H1 (cell line): ENCODE results near the gene CYLD. TPM values are rescaled to one million over a fixed set of nuclear protein-coding genes. Genes with fewer than 3 reads are reported as not detected.

Source experiments
- CTCF ChIA-PET: fragments of 300-600 bp; sonication (Branson Sonifier 250); formaldehyde crosslinking; loops from one replicate; lab custom pipeline; 2021; ENCODE audit not compliant: partially characterized antibody; lab: Charles Lee
- POLR2A ChIA-PET: fragments of 300-600 bp; sonication (Branson Sonifier 250); formaldehyde crosslinking; loops from one replicate; lab custom pipeline; 2021; ENCODE audit warnings: inconsistent platforms; ENCODE audit not compliant: partially characterized antibody; lab: Charles Lee
- DNase-seq, 2 experiments: peaks; one replicate each; pipeline versions ENCODE4 v3.0.0 to v3.0.0-alpha.2; 2010 to 2022; ENCODE audit warnings: low spot score in 2 of 2, low read depth in 1 of 2, mixed read lengths in 1 of 2
- FAIRE-seq: peaks from 2 replicates; lab custom pipeline; 2011; peaks lifted over from hg19 to GRCh38; lab: Jason Lieb, UNC
- H2AFZ ChIP-seq: 2 replicates; pipeline ENCODE4 v1.8.1; 2012; ENCODE audit warnings: low read length, inconsistent platforms
- H2AK5ac ChIP-seq: 2 replicates; pipeline ENCODE4 v1.6.1; 2013; ENCODE audit warnings: low read depth, low read length
- H2BK120ac ChIP-seq: replicated peaks from 2 replicates; pipeline ENCODE3; 2013; ENCODE audit warnings: low read depth, low read length, inconsistent platforms
- H2BK12ac ChIP-seq: 2 replicates; pipeline ENCODE4 v1.6.1; 2013; ENCODE audit warnings: low read depth, low read length
- H2BK15ac ChIP-seq: 2 replicates; pipeline ENCODE4 v1.6.1; 2013; ENCODE audit warnings: low read length
- H2BK20ac ChIP-seq: 2 replicates; pipeline ENCODE4 v1.6.1; 2013; ENCODE audit warnings: low read length
- H2BK5ac ChIP-seq: 2 replicates; pipeline ENCODE4 v1.6.1; 2013; ENCODE audit warnings: low read depth, low read length
- H3K14ac ChIP-seq: 2 replicates; pipeline ENCODE4 v1.6.1; 2013; ENCODE audit warnings: inconsistent platforms; ENCODE audit not compliant: insufficient read length
- H3K18ac ChIP-seq: 2 replicates; pipeline ENCODE4 v1.6.1; 2013; ENCODE audit warnings: low read length; ENCODE audit errors: extremely low read depth
- H3K23ac ChIP-seq: 2 replicates; pipeline ENCODE4 v1.6.1; 2013; ENCODE audit warnings: inconsistent platforms; ENCODE audit not compliant: insufficient read length
- H3K23me2 ChIP-seq: 2 replicates; pipeline ENCODE4 v1.6.1; 2013; ENCODE audit warnings: low read depth, low read length
- H3K27ac ChIP-seq: 2 replicates; pipeline ENCODE4 v1.6.1; 2011; ENCODE audit warnings: low read depth, low read length, inconsistent platforms
- H3K27me3 ChIP-seq, 4 experiments: replicated peaks in 1 of 4; 1 replicate in 1 of 4; 2 replicates in 3 of 4; pipeline versions ENCODE4 v1.6.1 to v1.8.1; 2011 to 2013; ENCODE audit warnings: low read length in 3 of 4, mild to moderate bottlenecking in 3 of 4, inconsistent platforms in 2 of 4, mixed read lengths in 2 of 4, moderate library complexity in 1 of 4; ENCODE audit not compliant: control insufficient read depth in 3 of 4, insufficient read depth in 3 of 4; ENCODE audit errors: extremely low read depth in 1 of 4
- H3K36me3 ChIP-seq, 4 experiments: 2 replicates each; pipeline versions ENCODE4 v1.6.1 to v1.8.1; 2011 to 2013; ENCODE audit warnings: mild to moderate bottlenecking in 4 of 4, low read length in 3 of 4, moderate library complexity in 2 of 4, control low read depth in 1 of 4, inconsistent platforms in 1 of 4; ENCODE audit not compliant: insufficient read depth in 4 of 4, control insufficient read depth in 2 of 4
- H3K4ac ChIP-seq: replicated peaks from 2 replicates; pipeline ENCODE3; 2013; ENCODE audit warnings: low read length, low read depth, mixed read lengths, inconsistent platforms; ENCODE audit not compliant: insufficient read length
- H3K4me1 ChIP-seq, 4 experiments: replicated peaks in 1 of 4; 1 replicate in 1 of 4; 2 replicates in 3 of 4; pipeline versions ENCODE4 v1.6.1 to v1.8.1; 2011 to 2013; ENCODE audit warnings: low read length in 3 of 4, inconsistent platforms in 2 of 4, mixed read lengths in 1 of 4; ENCODE audit not compliant: insufficient read depth in 4 of 4, control insufficient read depth in 3 of 4
- H3K4me2 ChIP-seq, 2 experiments: 2 replicates each; pipeline versions ENCODE4 v1.6.1 to v1.8.1; 2011 to 2013; ENCODE audit warnings: low read depth in 2 of 2, low read length in 2 of 2, control low read depth in 1 of 2, inconsistent platforms in 1 of 2, mild to moderate bottlenecking in 1 of 2; ENCODE audit not compliant: insufficient read depth in 1 of 2
- H3K4me3 ChIP-seq, 4 experiments: fragments of 200-600, 300-600 bp in 1 of 4; sonication (generic), shearing (Covaris generic), sonication (Bioruptor Twin) in 1 of 4; 2 replicates each; pipeline versions ENCODE4 v1.5.1 to v1.8.1; 2011 to 2016; ENCODE audit warnings: low read length in 4 of 4, low read depth in 3 of 4, control low read depth in 2 of 4, inconsistent platforms in 2 of 4, mild to moderate bottlenecking in 2 of 4, mixed read lengths in 1 of 4, moderate library complexity in 1 of 4; ENCODE audit not compliant: insufficient read depth in 2 of 4; ENCODE audit errors: extremely low read depth in 1 of 4
- H3K56ac ChIP-seq: replicated peaks from 2 replicates; pipeline ENCODE3; 2013; ENCODE audit warnings: low read depth, mild to moderate bottlenecking, mixed read lengths, low read length, inconsistent platforms; ENCODE audit not compliant: insufficient read length
- H3K79me1 ChIP-seq: 2 replicates; pipeline ENCODE4 v1.6.1; 2013; ENCODE audit warnings: low read depth, low read length, control low read depth
- H3K79me2 ChIP-seq, 2 experiments: 2 replicates each; pipeline versions ENCODE4 v1.6.1 to v1.8.1; 2012 to 2013; ENCODE audit warnings: low read length in 2 of 2, mild to moderate bottlenecking in 2 of 2, inconsistent platforms in 1 of 2; ENCODE audit not compliant: insufficient read depth in 2 of 2, control insufficient read depth in 1 of 2
- H3K9ac ChIP-seq, 4 experiments: replicated peaks in 1 of 4; 1 replicate in 1 of 4; 2 replicates in 3 of 4; pipeline versions ENCODE4 v1.6.1 to v1.8.1; 2011 to 2013; ENCODE audit warnings: low read depth in 3 of 4, low read length in 3 of 4, control low read depth in 2 of 4, mild to moderate bottlenecking in 2 of 4, moderate library complexity in 2 of 4, inconsistent platforms in 1 of 4; ENCODE audit errors: extremely low read depth in 1 of 4
- H3K9me3 ChIP-seq, 2 experiments: 2 replicates each; pipeline versions ENCODE4 v1.6.1 to v1.8.1; 2012 to 2013; ENCODE audit warnings: mild to moderate bottlenecking in 2 of 2, moderate library complexity in 2 of 2, control low read depth in 1 of 2, inconsistent platforms in 1 of 2, low read depth in 1 of 2, low read length in 1 of 2, mixed read lengths in 1 of 2; ENCODE audit not compliant: insufficient read depth in 2 of 2
- H4K20me1 ChIP-seq, 2 experiments: replicated peaks in 1 of 2; 2 replicates each; pipeline versions ENCODE3 to v1.8.1; 2011 to 2013; ENCODE audit warnings: inconsistent platforms in 2 of 2, low read length in 2 of 2, mild to moderate bottlenecking in 1 of 2; ENCODE audit not compliant: insufficient read depth in 2 of 2, control insufficient read depth in 1 of 2
- H4K5ac ChIP-seq: 2 replicates; pipeline ENCODE4 v1.6.1; 2013; ENCODE audit warnings: low read length, low read depth, mixed read lengths, inconsistent platforms; ENCODE audit not compliant: insufficient read length
- H4K8ac ChIP-seq: 2 replicates; pipeline ENCODE4 v1.8.0; 2013; ENCODE audit warnings: mild to moderate bottlenecking, moderate library complexity, low read length, inconsistent platforms; ENCODE audit not compliant: insufficient read depth; ENCODE audit errors: extremely low read depth
- H4K91ac ChIP-seq: replicated peaks from 2 replicates; pipeline ENCODE3; 2013; ENCODE audit warnings: low read length, mixed read lengths, inconsistent platforms; ENCODE audit not compliant: insufficient read length
- ASH2L ChIP-seq: fragments of 200-600, 300-600 bp; sonication (generic); IDR thresholded peaks from one replicate; pipeline ENCODE4 v1.7.1; 2017; ENCODE audit warnings: low read length
- CEBPB ChIP-seq: IDR thresholded peaks from 2 replicates; pipeline ENCODE4 v1.6.1; 2012; ENCODE audit warnings: low read depth, low read length
- CREB1 ChIP-seq: IDR thresholded peaks from 2 replicates; pipeline ENCODE4 v1.6.1; 2012; ENCODE audit warnings: inconsistent platforms
- HDAC6 ChIP-seq: IDR thresholded peaks from one replicate; pipeline ENCODE4 v1.7.1; 2012; ENCODE audit warnings: low read depth, mild to moderate bottlenecking, inconsistent platforms, low read length, moderate library complexity
- KDM1A ChIP-seq: fragments of 200-600, 300-600 bp; sonication (generic); IDR thresholded peaks from 2 replicates; pipeline ENCODE4 v1.7.1; 2016; ENCODE audit warnings: mild to moderate bottlenecking, low read length, borderline replicate concordance
- KDM4A ChIP-seq: IDR thresholded peaks from one replicate; pipeline ENCODE4 v1.7.1; 2012; ENCODE audit warnings: low read depth, mild to moderate bottlenecking, moderate library complexity, low read length, inconsistent platforms; ENCODE audit not compliant: severe bottlenecking
- KDM5A ChIP-seq: fragments of 200-600 bp; IDR thresholded peaks from 2 replicates; pipeline ENCODE4 v1.7.1; 2012; ENCODE audit warnings: mild to moderate bottlenecking, low read length, inconsistent platforms, mixed read lengths
- MAFK ChIP-seq: IDR thresholded peaks from 2 replicates; pipeline ENCODE4 v1.6.1; 2012; ENCODE audit warnings: low read depth, mild to moderate bottlenecking, improper control_type of control experiment, low read length
- POLR2A ChIP-seq, 2 experiments: IDR thresholded peaks; 1 replicate in 1 of 2; 2 replicates in 1 of 2; pipeline ENCODE4 v1.6.1; 2011; ENCODE audit warnings: low read depth in 2 of 2, low read length in 2 of 2, mild to moderate bottlenecking in 2 of 2; ENCODE audit errors: control extremely low read depth in 1 of 2
- SIRT6 ChIP-seq: IDR thresholded peaks from one replicate; pipeline ENCODE4 v1.7.1; 2012; ENCODE audit warnings: low read length, inconsistent platforms
- SIX5 ChIP-seq: IDR thresholded peaks from 2 replicates; pipeline ENCODE4 v1.6.1; 2011; ENCODE audit warnings: mild to moderate bottlenecking, low read depth, low read length
- SP1 ChIP-seq: IDR thresholded peaks from 2 replicates; pipeline ENCODE4 v1.6.1; 2011; ENCODE audit warnings: low read depth, low read length
- SRF ChIP-seq: IDR thresholded peaks from 2 replicates; pipeline ENCODE4 v1.6.1; 2011; ENCODE audit warnings: mild to moderate bottlenecking, low read depth, low read length, moderate library complexity
- TAF7 ChIP-seq: optimal IDR thresholded peaks from 2 replicates; pipeline ENCODE3; 2011; ENCODE audit warnings: low read depth, mild to moderate bottlenecking, inconsistent platforms, low read length, moderate library complexity, borderline replicate concordance
- TCF12 ChIP-seq: IDR thresholded peaks from 2 replicates; pipeline ENCODE4 v1.6.1; 2011; ENCODE audit warnings: low read depth, mild to moderate bottlenecking, low read length
- WGBS, 2 experiments: shearing (Covaris generic) in 1 of 2; methylation state at CpG; one replicate each; pipeline versions ENCODE4 v1.1.6 to v1.1.7; 2013 to 2015; ENCODE audit warnings: low lambda C conversion rate in 2 of 2, mixed read lengths in 2 of 2, inconsistent platforms in 1 of 2, low coverage in 1 of 2, missing lambda C conversion rate in 1 of 2; ENCODE audit not compliant: insufficient replicate concordance in 2 of 2, insufficient coverage in 1 of 2, insufficient read length in 1 of 2; ENCODE audit errors: extremely low coverage in 1 of 2, missing lambda C conversion rate in 1 of 2; 5-methylcytosine and 5-hydroxymethylcytosine counted together
- polyA plus RNA-seq, 7 experiments: library from polyadenylated mRNA; depleted of rRNA in 3 of 7; stranded (reverse) in 5 of 7; unstranded in 2 of 7; fragments of >200 nt in 5 of 7; fragments of 200-250 nt in 2 of 7; gene quantifications; 1 replicate in 5 of 7; 2 replicates in 1 of 7; 4 replicates in 1 of 7; pipeline versions ENCODE4 v1.2.1 to v1.2.3, GENCODE V29; 2011 to 2013; ENCODE audit warnings: missing spikeins in 2 of 7, mixed read lengths in 2 of 7
- total RNA-seq: library from RNA; stranded (reverse); fragmentation: NEBNext Ultra II Directional; extraction: Animal tissue kit (Norgen Biotek cat#: 25700); gene quantifications from 2 replicates; pipeline ENCODE4 v1.2.1, GENCODE V29; 2021

Gene CYLD
- total and polyA plus RNA-seq, 2 of the 8 experiments (the other 6 are each of a cell fraction or from before 2014, with no cell fraction given), result 3.7 to 18.8 TPM

DNA sequence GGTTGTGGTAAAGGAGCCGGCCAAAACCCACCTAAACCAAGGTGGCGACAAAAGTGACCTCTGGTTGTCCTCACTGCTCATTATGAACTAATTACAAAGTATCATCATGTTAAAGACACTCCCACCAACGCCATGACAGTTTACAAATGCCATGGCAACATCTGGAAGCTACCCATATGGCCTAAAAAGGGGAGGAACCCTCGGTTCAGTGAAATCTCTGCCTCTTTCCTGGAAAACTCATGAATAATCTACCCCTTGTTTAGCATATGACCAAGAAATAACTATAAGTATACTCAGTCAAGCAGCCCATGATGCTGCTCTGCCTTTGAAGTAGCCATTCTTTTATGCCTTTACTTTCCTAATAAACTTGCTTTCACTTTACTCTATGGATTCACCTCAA is 72.2 kb downstream of the CYLD start:
- no peak overlapping the region for H4K8ac ChIP-seq
- H3K4ac ChIP-seq, result no peak overlapping the region
- H2BK20ac ChIP-seq, result no peak overlapping the region
- no peak overlapping the region for H3K18ac ChIP-seq
- no peak overlapping the region for H3K56ac ChIP-seq
- H4K91ac ChIP-seq, result no peak overlapping the region
- H3K9me3 ChIP-seq, result no peaks in the 10 kb centered on the region
- no peak overlapping the region for H3K4me3 ChIP-seq
- H3K14ac ChIP-seq, result no peak overlapping the region
- no peak overlapping the region for H2BK5ac ChIP-seq
- H2AK5ac ChIP-seq, result no peak overlapping the region
- no peak overlapping the region for H3K23ac ChIP-seq
- no peak overlapping the region for H2BK120ac ChIP-seq
- no peaks in the 10 kb centered on the region for H3K27me3 ChIP-seq
- DNase-seq (peak in 1 of 2 experiments; percentile 17), FAIRE-seq (no peak)
- H2BK15ac ChIP-seq, result no peak overlapping the region
- TF ChIP-seq SIX5, result no peak
- no peak for TF ChIP-seq HDAC6
- no peak for TF ChIP-seq TAF7
- no peak for TF ChIP-seq CREB1
- TF ChIP-seq SP1, result no peak
- TF ChIP-seq TCF12, result no peak
- no peak for TF ChIP-seq POLR2A (IDR thresholded peaks at IDR 0.05; ENCODE audit: control extremely low read depth in 1 of 2, low read depth in 2 of 2, low read length in 2 of 2)
- no peak for TF ChIP-seq MAFK
- TF ChIP-seq KDM1A, result no peak
- no peak for TF ChIP-seq KDM5A
- TF ChIP-seq SIRT6, result no peak
- no peak for TF ChIP-seq KDM4A
- no peak for TF ChIP-seq CEBPB
- TF ChIP-seq SRF, result no peak
- TF ChIP-seq ASH2L, result no peak
- no peak overlapping the region for H3K4me2 ChIP-seq
- no peak overlapping the region for H3K9ac ChIP-seq
- no peak overlapping the region for H2AFZ ChIP-seq
- no peak overlapping the region for H3K27ac ChIP-seq
- H4K5ac ChIP-seq, result no peak overlapping the region
- no peaks in the 10 kb centered on the region for H4K20me1 ChIP-seq
- no peaks in the 10 kb centered on the region for H3K36me3 ChIP-seq
- H3K23me2 ChIP-seq, result no peaks in the 10 kb centered on the region
- 94% methylated on average over 4 of the region's 4 CpGs; no CpG with 5 or more reads in 1 of the 2 experiments for WGBS, 2 experiments
- H3K79me1 ChIP-seq, result no peaks in the 10 kb centered on the region
- 0 out of 7 replicates have a peak, but pooled peaks cover 0 to 2% (median 0%) of the 10 kb centered on the region in 4 experiments for H3K4me1 ChIP-seq
- H3K79me2 ChIP-seq, result no peaks in the 10 kb centered on the region
- H2BK12ac ChIP-seq, result no peak overlapping the region
- CTCF ChIA-PET, result interaction anchor here (0.7 to 4.7 kb wide), 3 partner anchors 8 to 237 kb away, joined by 3 to 35 read pairs (median 5); no protein-coding TSS in a partner anchor
- POLR2A ChIA-PET, result interaction anchor here (0.6 kb wide), 1 partner anchor 11 kb away, joined by 3 read pairs; no protein-coding TSS in a partner anchor
